GM12892 (cell line): ENCODE results near the gene LIMK2.

Source experiments
- POLR2A ChIP-seq: IDR thresholded peaks from 2 replicates; pipeline ENCODE4 v1.6.1; 2011; ENCODE audit warnings: low read depth, low read length, control low read depth
- POLR2AphosphoS5 ChIP-seq: IDR thresholded peaks from 2 replicates; pipeline ENCODE4 v1.6.1; 2011; ENCODE audit warnings: low read depth, low read length, control low read depth
- TAF1 ChIP-seq: IDR thresholded peaks from 2 replicates; pipeline ENCODE4 v1.6.1; 2011; ENCODE audit warnings: low read depth, mild to moderate bottlenecking, control low read depth, low read length, borderline replicate concordance

DNA sequence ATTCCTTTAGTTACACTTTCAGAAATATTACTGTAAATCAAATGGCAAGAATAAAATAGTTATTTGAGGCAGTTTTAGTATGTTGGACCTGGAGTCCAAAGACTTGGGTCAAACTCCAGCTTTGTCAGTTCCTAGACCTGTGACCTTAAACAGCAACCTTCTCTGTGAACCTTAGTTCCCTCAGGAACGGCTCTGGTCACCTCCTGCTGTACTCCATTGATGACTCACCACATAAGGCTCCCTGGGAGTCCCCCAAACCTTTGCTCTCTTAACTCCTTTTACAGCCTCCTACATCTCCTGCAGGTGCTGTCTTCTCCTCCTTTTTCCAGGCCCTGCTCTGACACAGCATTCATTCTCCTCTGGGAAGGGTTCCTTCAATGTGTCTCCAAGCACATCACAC is 29.1 kb downstream of the LIMK2 start:
- TF ChIP-seq POLR2AphosphoS5 (no peak), TAF1 (no peak), POLR2A (no peak)
